ENCODE results near the gene COL20A1.

DNA sequence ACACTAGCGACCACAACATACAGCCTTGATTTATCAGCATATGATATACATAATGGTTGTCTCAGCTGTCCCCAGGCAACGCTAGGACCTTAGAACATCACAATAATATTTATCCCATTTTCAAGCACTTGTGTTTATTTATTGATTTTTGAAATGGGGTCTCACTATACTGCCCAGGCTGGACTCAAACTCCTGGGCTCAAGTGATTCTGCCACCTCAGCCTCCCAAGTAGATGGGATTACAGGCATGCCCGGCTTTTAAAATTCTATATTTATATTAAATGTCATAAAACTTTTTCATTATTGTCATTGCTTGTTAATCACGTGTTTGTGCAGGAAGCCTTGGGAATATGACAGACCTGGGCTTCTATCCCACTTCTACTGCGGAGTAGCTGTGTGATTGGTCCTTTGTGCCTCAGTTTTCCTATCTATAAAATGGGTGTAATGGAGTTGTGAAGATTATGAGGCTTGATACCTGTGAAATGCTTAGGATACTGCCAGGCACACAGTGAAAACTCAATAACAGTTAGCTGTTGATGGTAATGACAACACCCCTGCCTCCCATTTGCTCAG, 10.2 kb downstream of the COL20A1 start:
- no peak for TF ChIP-seq EP300 (IDR thresholded peaks at IDR 0.05)
- no peak for TF ChIP-seq POLR2AphosphoS5 (IDR thresholded peaks at IDR 0.05)

All from esophagus muscularis mucosa (tissue), 3 donors.